ENCODE data around the gene FAM174C.

The FAM174C gene

GRCh38 chr19:1254081-1254527, 21.2 kb upstream of the FAM174C start:
- DNase-seq (ENCODE audit: low read depth): no peak
- no peak overlapping the region for H3K4me3 ChIP-seq (ENCODE audit: low read depth, low read length)
- TF ChIP-seq MAX (IDR thresholded peaks at IDR 0.05; ENCODE audit: low read depth, low read length): no peak
- TF ChIP-seq POLR2A (IDR thresholded peaks at IDR 0.05; ENCODE audit: extremely low read depth, insufficient read length): no peak
- no peak for TF ChIP-seq CTCF (IDR thresholded peaks at IDR 0.05; ENCODE audit: low read depth, low read length)
- TF ChIP-seq MYC (IDR thresholded peaks at IDR 0.05; ENCODE audit: low read depth, low read length): no peak

- DNase-seq (ENCODE audit: low read depth): no peak
- no peak overlapping the region for H3K4me3 ChIP-seq (ENCODE audit: low read depth, low read length)
- TF ChIP-seq MYC (IDR thresholded peaks at IDR 0.05; ENCODE audit: low read depth, low read length) (no peak), MAX (IDR thresholded peaks at IDR 0.05; ENCODE audit: low read depth, low read length) (no peak)
Measured at GRCh38 chr19:1254530-1255185, 20.7 kb upstream of the FAM174C start.

- no peak overlapping the region for H3K4me3 ChIP-seq (ENCODE audit: low read depth, low read length)
- DNase-seq (ENCODE audit: low read depth): no peak
- TF ChIP-seq MYC (IDR thresholded peaks at IDR 0.05; ENCODE audit: low read depth, low read length): no peak
- TF ChIP-seq MAX (IDR thresholded peaks at IDR 0.05; ENCODE audit: low read depth, low read length): no peak
- TF ChIP-seq POLR2A (IDR thresholded peaks at IDR 0.05; ENCODE audit: extremely low read depth, insufficient read length): no peak
- TF ChIP-seq CTCF (IDR thresholded peaks at IDR 0.05; ENCODE audit: low read depth, low read length): no peak
Measured at GRCh38 chr19:1255186-1256161, 19.9 kb upstream of the FAM174C start.

GRCh38 chr19:1256646-1257474, 18.5 kb upstream of the FAM174C start:
- no peak for DNase-seq (ENCODE audit: low read depth)
- TF ChIP-seq MAX (IDR thresholded peaks at IDR 0.05; ENCODE audit: low read depth, low read length) (no peak), MYC (IDR thresholded peaks at IDR 0.05; ENCODE audit: low read depth, low read length) (no peak), CTCF (IDR thresholded peaks at IDR 0.05; ENCODE audit: low read depth, low read length) (no peak), POLR2A (IDR thresholded peaks at IDR 0.05; ENCODE audit: extremely low read depth, insufficient read length) (no peak)
- no peak overlapping the region for H3K4me3 ChIP-seq (ENCODE audit: low read depth, low read length)

GRCh38 chr19:1257475-1258162, 17.7 kb upstream of the FAM174C start:
- TF ChIP-seq CTCF (IDR thresholded peaks at IDR 0.05; ENCODE audit: low read depth, low read length) (no peak), MYC (IDR thresholded peaks at IDR 0.05; ENCODE audit: low read depth, low read length) (no peak), POLR2A (IDR thresholded peaks at IDR 0.05; ENCODE audit: extremely low read depth, insufficient read length) (no peak), MAX (IDR thresholded peaks at IDR 0.05; ENCODE audit: low read depth, low read length) (no peak)
- no peak for DNase-seq (ENCODE audit: low read depth)
- H3K4me3 ChIP-seq (ENCODE audit: low read depth, low read length): no peak overlapping the region

Data from NB4 (cell line).